Smooth muscle cell (in vitro differentiated cells): ENCODE results near the gene CDADC1. TPM values are rescaled to one million over a fixed set of nuclear protein-coding genes. Genes with fewer than 3 reads are reported as not detected.

Experiments used
- DNase-seq: peaks from one replicate; lab custom pipeline; 2025; ENCODE audit not compliant: unreplicated experiment; lab: John Stamatoyannopoulos, UW
- H2AFZ ChIP-seq: fragments of 200-600 bp; sonication (generic); 2 replicates; pipeline ENCODE4 v1.6.0; 2016; ENCODE audit warnings: antibody characterized with exemption, low read depth, mild to moderate bottlenecking
- H3F3A ChIP-seq: fragments of 200-600 bp; sonication (generic); 2 replicates; pipeline ENCODE4 v1.6.0; 2017; ENCODE audit warnings: antibody characterized with exemption, low read depth
- H3K27ac ChIP-seq: fragments of 200-600 bp; sonication (generic); 2 replicates; pipeline ENCODE4 v1.5.1; 2016; ENCODE audit warnings: low read depth, mild to moderate bottlenecking
- H3K27me3 ChIP-seq: fragments of 200-600 bp; sonication (generic); 2 replicates; pipeline ENCODE4 v1.6.1; 2016; ENCODE audit warnings: low read depth, mild to moderate bottlenecking
- H3K36me3 ChIP-seq: fragments of 200-600 bp; sonication (generic); 2 replicates; pipeline ENCODE4 v1.5.1; 2016; ENCODE audit warnings: low read depth
- H3K4me1 ChIP-seq: fragments of 200-600 bp; sonication (generic); 2 replicates; pipeline ENCODE4 v1.5.1; 2016; ENCODE audit warnings: low read depth
- H3K4me2 ChIP-seq: fragments of 200-600 bp; sonication (generic); 2 replicates; pipeline ENCODE4 v1.6.0; 2016; ENCODE audit warnings: mild to moderate bottlenecking
- H3K4me3 ChIP-seq: fragments of 200-600 bp; sonication (generic); 2 replicates; pipeline ENCODE4 v1.5.1; 2016; ENCODE audit warnings: mild to moderate bottlenecking
- H3K79me2 ChIP-seq: fragments of 200-600 bp; sonication (generic); 2 replicates; pipeline ENCODE4 v1.6.0; 2016; ENCODE audit warnings: low read depth, mild to moderate bottlenecking
- H3K9ac ChIP-seq: fragments of 200-600 bp; sonication (generic); 2 replicates; pipeline ENCODE4 v1.6.0; 2016; ENCODE audit warnings: low read depth
- H3K9me3 ChIP-seq: fragments of 200-600 bp; sonication (generic); replicated peaks from 2 replicates; pipeline ENCODE4 v1.5.1; 2016; ENCODE audit warnings: low read depth
- H4K20me1 ChIP-seq: fragments of 200-600 bp; sonication (generic); 2 replicates; pipeline ENCODE4 v1.6.0; 2016; ENCODE audit warnings: low read depth
- CTCF ChIP-seq: fragments of 200-600 bp; sonication (generic); IDR thresholded peaks from 2 replicates; pipeline ENCODE4 v1.5.1; 2017; ENCODE audit warnings: borderline replicate concordance, mild to moderate bottlenecking, antibody characterized with exemption; ENCODE audit not compliant: insufficient read depth, poor library complexity, severe bottlenecking
- WGBS: methylation state at CpG from one replicate; pipeline ENCODE4 v1.1.7; 2016; ENCODE audit warnings: low lambda C conversion rate; 5-methylcytosine and 5-hydroxymethylcytosine counted together
- polyA plus RNA-seq: library from polyadenylated mRNA; unstranded; fragments of >200 nt; fragmentation: Nextera tagmentation; extraction: Ambion mirVana; gene quantifications from 2 replicates; pipeline ENCODE4 v1.2.1, GENCODE V29; 2016
- total RNA-seq: library from RNA; depleted of rRNA; stranded (reverse); fragments of >200 nt; gene quantifications from 2 replicates; pipeline ENCODE4 v1.2.3, GENCODE V29; 2014

The CDADC1 gene
- total and polyA plus RNA-seq, 2 experiments from 2014 or later: 11.1 to 22.6 TPM

DNA sequence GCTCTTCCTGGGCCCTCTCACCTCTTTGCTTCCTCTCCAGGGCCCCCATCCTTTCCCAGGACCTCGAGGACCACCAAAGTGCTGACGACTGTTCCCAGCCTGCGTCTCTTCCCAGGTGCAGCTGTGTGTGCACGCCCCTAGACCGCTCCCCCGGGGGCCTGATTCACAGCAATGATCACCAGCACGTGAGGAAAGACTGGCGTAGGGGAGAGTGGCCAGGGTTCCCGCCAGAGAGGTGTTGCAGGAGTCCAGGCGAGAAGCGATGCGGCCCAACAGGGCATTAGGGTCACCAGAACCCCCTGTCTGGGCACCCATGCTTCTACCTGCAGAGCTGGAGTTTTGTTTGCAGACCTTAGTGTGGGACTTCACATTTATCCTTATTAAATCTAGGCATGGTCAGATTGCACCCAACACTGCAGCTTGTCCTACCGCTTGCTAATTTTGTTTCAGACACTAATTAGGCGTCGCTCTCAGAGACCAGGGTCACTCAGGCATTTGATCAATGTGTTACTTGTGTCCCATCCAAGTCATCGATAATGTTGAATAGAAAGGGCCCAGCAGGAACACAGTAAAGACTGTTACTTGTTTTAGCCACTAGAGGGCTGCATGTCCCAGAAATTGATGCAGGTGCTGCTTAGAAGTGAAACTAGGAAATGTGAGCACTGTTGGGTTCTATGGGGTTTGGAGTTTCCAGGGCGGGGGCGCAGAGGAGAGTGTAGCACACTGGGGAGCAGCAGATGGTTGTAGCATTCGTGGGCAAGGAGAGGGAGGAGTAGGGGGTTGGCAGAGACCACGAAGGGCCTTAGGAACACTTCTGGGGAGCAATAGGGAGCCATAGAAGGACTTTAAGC is 53.2 kb downstream of the CDADC1 start:
- no peak for DNase-seq
- Histone ChIP-seq H3K36me3 (no peaks in the 10 kb centered on the region), H3K27me3 (no peaks in the 10 kb centered on the region), H3K4me1 (no peaks in the 10 kb centered on the region), H3K9ac (no peak overlapping the region), H3K4me2 (peak overlapping the region; percentile 68), H3K4me3 (no peak overlapping the region), H4K20me1 (no peaks in the 10 kb centered on the region), H3F3A (no peaks in the 10 kb centered on the region), H3K9me3 (no peaks in the 10 kb centered on the region), H3K79me2 (no peaks in the 10 kb centered on the region), H2AFZ (peak overlapping the region; percentile 56), H3K27ac (no peak overlapping the region)
- TF ChIP-seq CTCF: peak; percentile 95
- 44% methylated on average over 20 of the region's 20 CpGs for WGBS

- Histone ChIP-seq H3K4me2 (no peak overlapping the region), H3K36me3 (no peaks in the 10 kb centered on the region), H3K4me3 (no peak overlapping the region), H4K20me1 (no peaks in the 10 kb centered on the region), H3K27me3 (no peaks in the 10 kb centered on the region), H2AFZ (no peak overlapping the region), H3K9ac (no peak overlapping the region), H3K9me3 (no peaks in the 10 kb centered on the region), H3F3A (no peaks in the 10 kb centered on the region), H3K27ac (no peak overlapping the region), H3K79me2 (no peaks in the 10 kb centered on the region), H3K4me1 (no peaks in the 10 kb centered on the region)
- no peak for DNase-seq
- no peak for TF ChIP-seq CTCF
- WGBS: 86% methylated on average over 7 of the region's 7 CpGs
These were observed 54.5 kb downstream of the CDADC1 start for GRCh38 chr13:49302222-49302621.

DNA sequence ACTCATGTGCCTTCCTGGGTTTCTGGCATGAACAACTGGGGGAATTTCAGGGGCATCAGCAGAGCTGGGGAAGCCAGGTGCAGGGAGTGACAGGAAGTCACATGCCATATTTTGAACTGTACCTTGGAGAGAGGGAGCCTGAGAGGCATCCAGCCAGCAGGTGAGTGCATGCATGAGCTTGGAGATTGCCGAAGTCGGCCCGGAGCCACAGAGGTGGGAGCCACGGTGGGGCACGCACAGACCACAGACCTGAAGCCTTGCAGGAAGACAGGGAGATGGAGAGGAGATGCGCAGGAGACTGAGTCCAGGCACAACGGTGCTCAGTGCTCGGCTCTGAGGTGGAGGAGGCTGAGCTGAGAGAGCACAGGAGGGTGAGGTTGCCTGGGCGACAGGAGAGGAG is 55.1 kb downstream of the CDADC1 start:
- Histone ChIP-seq H3K4me2 (no peak overlapping the region), H3K79me2 (no peaks in the 10 kb centered on the region), H3K9me3 (no peaks in the 10 kb centered on the region), H3K27me3 (no peaks in the 10 kb centered on the region), H3K4me1 (no peaks in the 10 kb centered on the region), H3K9ac (no peak overlapping the region), H3K36me3 (no peaks in the 10 kb centered on the region), H3K27ac (no peak overlapping the region), H4K20me1 (no peaks in the 10 kb centered on the region), H3F3A (no peaks in the 10 kb centered on the region), H2AFZ (no peak overlapping the region), H3K4me3 (no peak overlapping the region)
- 90% methylated on average over 9 of the region's 9 CpGs for WGBS
- no peak for TF ChIP-seq CTCF
- DNase-seq: no peak
